ENCODE measurements around the gene ITGAE.

- TF ChIP-seq CTCF (IDR thresholded peaks at IDR 0.05) (no peak), POLR2A (IDR thresholded peaks at IDR 0.05) (no peak), POLR2AphosphoS5 (IDR thresholded peaks at IDR 0.05) (no peak)
Observed at GRCh38 chr17:3762922-3763776, 37.8 kb downstream of the ITGAE start.

Data from prostate gland (tissue), 2 donors.